Tibial nerve (tissue), 4 donors: ENCODE results near the gene DUS1L. TPM values are rescaled to one million over a fixed set of nuclear protein-coding genes. Genes with fewer than 3 reads are reported as not detected.

Experiments
- DNase-seq, 2 donors: peaks; one replicate each; pipeline ENCODE4 v3.0.0-alpha.2; 2019; ENCODE audit warnings: low spot score in 2 of 2
- H3K27ac ChIP-seq, 4 donors: fragments of 200-600 bp; sonication (generic) in 3 of 4; one replicate each; pipeline ENCODE4 v1.5.1; 2017 to 2019; ENCODE audit warnings: mild to moderate bottlenecking in 1 of 4
- H3K27me3 ChIP-seq, 2 donors: fragments of 200-600 bp; sonication (generic) in 1 of 2; one replicate each; pipeline versions ENCODE4 v1.5.1 to v1.6.0; 2017 to 2019
- H3K36me3 ChIP-seq, 3 donors: fragments of 200-600 bp; sonication (generic); one replicate each; pipeline ENCODE4 v1.5.1; 2018 to 2019
- H3K4me1 ChIP-seq, 4 donors: fragments of 200-600 bp; sonication (generic) in 3 of 4; one replicate each; pipeline ENCODE4 v1.5.1; 2017 to 2019
- H3K4me3 ChIP-seq, 4 donors: fragments of 200-600 bp; sonication (generic) in 3 of 4; one replicate each; pipeline ENCODE4 v1.5.1; 2017 to 2019; ENCODE audit warnings: mild to moderate bottlenecking in 1 of 4, moderate library complexity in 1 of 4
- H3K9me3 ChIP-seq, 4 donors: fragments of 200-600 bp; sonication (generic) in 3 of 4; one replicate each; pipeline ENCODE4 v1.5.1; 2017 to 2019
- EP300 ChIP-seq, 2 donors: sonication (generic); formaldehyde crosslinking; IDR thresholded peaks; one replicate each; pipeline ENCODE4 v1.6.1; 2017; ENCODE audit warnings: antibody characterized with exemption in 2 of 2, mild to moderate bottlenecking in 1 of 2
- POLR2A ChIP-seq, 2 donors: fragments of 450-650 bp; IDR thresholded peaks; one replicate each; pipeline ENCODE4 v1.6.1; 2017; ENCODE audit warnings: antibody characterized with exemption in 2 of 2, mild to moderate bottlenecking in 2 of 2, moderate library complexity in 2 of 2
- WGBS, 2 donors: methylation state at CpG; one replicate each; pipeline ENCODE4 v1.1.5; 2018; 5-methylcytosine and 5-hydroxymethylcytosine counted together
- total RNA-seq, 4 donors: library from RNA; depleted of rRNA; stranded (reverse); fragments of >200 nt; gene quantifications; one replicate each; pipeline ENCODE4 v1.1.0, GENCODE V29; 2016
- TF ChIP-seq, protein P1 (sequence below), 5 experiments: fragments of 200-600 bp in 3 of 5; fragments of 450-650 bp in 2 of 5; sonication (generic) in 3 of 5; IDR thresholded peaks; one replicate each; pipeline ENCODE4 v1.5.1; 2016 to 2019; ENCODE audit warnings: antibody characterized with exemption in 5 of 5, mild to moderate bottlenecking in 3 of 5, moderate library complexity in 2 of 5

The DUS1L gene
- total RNA-seq, 4 donors from 2014 or later, result 85.2 to 179 (median 106) TPM

DNA sequence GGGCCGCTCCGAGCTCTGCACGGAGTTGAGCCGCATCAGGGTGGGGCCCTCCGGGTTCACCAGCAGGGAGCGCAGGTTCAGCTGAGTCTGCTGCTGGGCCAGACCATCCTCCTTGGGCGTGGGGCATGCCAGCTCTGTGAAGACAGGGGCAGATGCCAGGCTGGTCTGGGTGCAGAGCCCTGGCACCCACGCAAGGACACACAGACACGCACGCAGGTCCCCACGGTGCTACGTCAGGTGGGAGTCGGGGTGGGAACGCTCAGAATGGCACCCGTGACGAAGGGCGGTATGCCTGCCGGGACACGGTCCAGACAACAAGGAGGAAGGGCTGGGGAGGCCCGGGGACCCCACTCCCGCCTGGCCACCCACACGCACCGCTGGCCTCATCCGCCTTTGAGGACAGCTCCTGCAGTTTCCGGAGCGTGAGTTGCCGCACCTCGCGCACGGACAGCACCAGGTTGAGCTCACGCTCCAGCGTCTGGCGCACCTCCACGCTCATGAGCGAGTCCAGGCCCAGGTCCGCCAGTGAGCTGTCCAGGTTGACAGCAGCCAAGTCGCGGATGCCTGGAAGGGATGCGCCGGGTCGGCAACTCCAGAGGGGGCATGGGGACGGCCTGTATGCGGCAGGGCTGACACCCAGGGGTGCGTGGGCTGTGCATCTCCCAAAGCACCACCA lies 15.3 kb upstream of the DUS1L start:
- H3K36me3 ChIP-seq, result peaks cover 7 to 77% (median 34%) of the 10 kb centered on the region in 3 donors
- H3K4me1 ChIP-seq, result peaks cover 0 to 22% (median 5%) of the 10 kb centered on the region in 4 donors
- DNase-seq, result no peak
- H3K4me3 ChIP-seq, result no peak overlapping the region
- no peak for TF ChIP-seq EP300 (IDR thresholded peaks at IDR 0.05)
- TF ChIP-seq, protein P1, sequence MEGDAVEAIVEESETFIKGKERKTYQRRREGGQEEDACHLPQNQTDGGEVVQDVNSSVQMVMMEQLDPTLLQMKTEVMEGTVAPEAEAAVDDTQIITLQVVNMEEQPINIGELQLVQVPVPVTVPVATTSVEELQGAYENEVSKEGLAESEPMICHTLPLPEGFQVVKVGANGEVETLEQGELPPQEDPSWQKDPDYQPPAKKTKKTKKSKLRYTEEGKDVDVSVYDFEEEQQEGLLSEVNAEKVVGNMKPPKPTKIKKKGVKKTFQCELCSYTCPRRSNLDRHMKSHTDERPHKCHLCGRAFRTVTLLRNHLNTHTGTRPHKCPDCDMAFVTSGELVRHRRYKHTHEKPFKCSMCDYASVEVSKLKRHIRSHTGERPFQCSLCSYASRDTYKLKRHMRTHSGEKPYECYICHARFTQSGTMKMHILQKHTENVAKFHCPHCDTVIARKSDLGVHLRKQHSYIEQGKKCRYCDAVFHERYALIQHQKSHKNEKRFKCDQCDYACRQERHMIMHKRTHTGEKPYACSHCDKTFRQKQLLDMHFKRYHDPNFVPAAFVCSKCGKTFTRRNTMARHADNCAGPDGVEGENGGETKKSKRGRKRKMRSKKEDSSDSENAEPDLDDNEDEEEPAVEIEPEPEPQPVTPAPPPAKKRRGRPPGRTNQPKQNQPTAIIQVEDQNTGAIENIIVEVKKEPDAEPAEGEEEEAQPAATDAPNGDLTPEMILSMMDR (IDR thresholded peaks at IDR 0.05), result no peak
- TF ChIP-seq POLR2A (IDR thresholded peaks at IDR 0.05), result no peak
- whole genome bisulfite sequencing, 2 donors, result 89% methylated on average over 28 to 44 of the region's 44 CpGs
- no peaks in the 10 kb centered on the region for H3K9me3 ChIP-seq
- H3K27ac ChIP-seq, result no peak overlapping the region
- H3K27me3 ChIP-seq, result no peaks in the 10 kb centered on the region

DNA sequence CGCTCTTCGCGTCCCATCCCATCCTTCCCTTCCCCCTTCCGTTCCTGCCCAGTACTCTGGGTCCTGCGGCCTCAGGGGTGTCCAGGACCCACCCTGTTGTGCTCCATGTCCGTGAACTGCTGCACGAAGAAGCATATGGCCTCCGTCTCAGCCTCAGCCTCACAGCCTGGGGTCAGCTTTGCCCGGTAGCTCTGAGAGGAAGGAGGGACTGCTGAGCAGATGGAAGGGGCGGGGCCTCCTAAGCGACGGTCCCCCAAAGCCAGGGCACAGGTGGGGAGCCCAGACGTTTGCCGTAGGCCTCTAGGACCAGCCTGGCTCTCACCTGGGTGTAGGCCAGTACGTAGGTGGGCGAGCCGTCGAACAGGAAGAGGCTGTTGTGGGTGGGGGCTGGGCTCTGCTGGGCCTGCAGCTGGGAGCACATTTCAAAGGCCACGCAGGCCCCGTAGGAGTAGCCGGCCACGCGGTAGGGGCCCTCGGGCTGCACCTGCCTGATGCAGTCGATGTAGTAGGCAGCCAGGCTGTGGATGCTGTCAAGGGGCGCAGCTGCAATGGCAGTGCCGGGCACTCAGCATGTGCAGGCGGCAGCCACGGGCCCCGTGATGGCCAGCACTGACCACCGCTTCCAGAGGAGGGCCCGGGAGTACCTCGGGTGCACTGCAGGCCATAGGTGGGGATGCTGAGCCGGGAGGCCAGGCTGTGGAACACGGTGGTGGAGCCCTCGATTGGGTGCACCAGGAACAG lies 14.6 kb upstream of the DUS1L start:
- no peak overlapping the region for H3K4me3 ChIP-seq
- H3K4me1 ChIP-seq, result peaks cover 0 to 22% (median 5%) of the 10 kb centered on the region in 4 donors
- no peaks in the 10 kb centered on the region for H3K9me3 ChIP-seq
- DNase-seq, result no peak
- no peak for TF ChIP-seq EP300 (IDR thresholded peaks at IDR 0.05)
- TF ChIP-seq POLR2A (IDR thresholded peaks at IDR 0.05), result no peak
- TF ChIP-seq, protein P1 (IDR thresholded peaks at IDR 0.05), result no peak
- WGBS, 2 donors, result 86 to 89% methylated on average over 30 to 35 of the region's 36 CpGs
- H3K27ac ChIP-seq, result no peak overlapping the region
- peaks cover 7 to 70% (median 28%) of the 10 kb centered on the region in 3 donors for H3K36me3 ChIP-seq
- no peaks in the 10 kb centered on the region for H3K27me3 ChIP-seq

DNA sequence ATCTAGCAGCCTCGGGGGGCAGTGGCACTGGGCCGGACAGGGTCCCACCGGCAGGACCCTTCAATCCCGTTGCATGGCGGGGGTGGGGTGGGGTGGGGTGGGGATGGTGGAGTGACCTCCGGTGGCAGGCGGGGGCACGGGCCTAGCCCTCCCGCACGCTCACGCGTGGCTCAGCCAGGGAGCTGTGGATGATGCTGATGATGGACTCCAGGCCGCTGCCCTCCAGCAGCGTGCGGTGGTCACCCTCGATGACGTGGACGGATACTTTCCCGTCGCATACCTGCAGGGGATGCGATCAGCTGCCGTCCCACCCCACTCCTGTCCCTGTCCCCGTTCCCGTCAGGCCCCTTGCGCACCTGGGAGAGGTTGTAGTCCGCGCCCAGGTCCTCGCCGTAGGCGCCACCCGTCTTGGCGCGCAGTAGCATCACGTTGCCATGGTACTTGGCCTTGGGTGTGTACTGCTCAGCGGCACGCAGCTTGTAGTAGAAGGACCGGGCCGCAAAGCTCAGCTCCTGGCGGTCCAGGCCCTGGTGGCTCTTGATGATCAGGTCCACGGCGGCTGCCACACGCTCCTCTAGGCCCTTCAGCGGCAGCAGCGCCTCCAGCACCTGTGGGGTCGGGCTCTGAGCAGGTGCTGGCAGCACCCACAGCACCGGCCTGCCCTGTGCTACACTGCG lies 13.5 kb upstream of the DUS1L start:
- H3K27ac ChIP-seq, result no peak overlapping the region
- TF ChIP-seq EP300 (IDR thresholded peaks at IDR 0.05) (no peak), POLR2A (IDR thresholded peaks at IDR 0.05) (no peak)
- TF ChIP-seq, protein P1 (IDR thresholded peaks at IDR 0.05), result no peak
- DNase-seq, result no peak
- no peak overlapping the region for H3K4me3 ChIP-seq
- H3K36me3 ChIP-seq, result peaks cover 7 to 59% (median 19%) of the 10 kb centered on the region in 3 donors
- H3K9me3 ChIP-seq, result no peaks in the 10 kb centered on the region
- H3K27me3 ChIP-seq, result no peaks in the 10 kb centered on the region
- WGBS, 2 donors, result 89 to 90% methylated on average over 47 of the region's 47 CpGs
- H3K4me1 ChIP-seq, result peaks cover 0 to 22% (median 5%) of the 10 kb centered on the region in 4 donors

DNA sequence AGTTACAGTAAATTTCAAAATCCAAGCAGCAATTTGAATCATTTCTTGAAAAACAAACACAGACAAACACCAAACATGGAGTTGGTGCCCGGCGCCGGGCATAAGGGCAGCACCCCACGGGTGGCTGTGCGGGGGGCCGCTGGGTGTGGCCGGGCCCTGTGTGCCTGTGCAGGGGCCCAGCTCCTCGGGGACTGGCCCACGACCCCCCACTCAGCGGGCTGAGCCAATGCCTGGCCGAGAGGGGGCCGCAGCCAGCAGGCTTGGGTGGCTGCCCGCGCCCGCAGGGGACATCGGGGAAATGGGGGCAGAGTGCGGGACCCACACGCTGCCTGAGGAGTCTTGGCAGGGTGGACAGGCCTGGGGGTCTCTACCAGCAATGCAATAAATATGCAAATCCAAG lies 12.8 kb upstream of the DUS1L start:
- no peak for DNase-seq
- Histone ChIP-seq H3K4me3 (no peak overlapping the region), H3K4me1 (peaks cover 0 to 22% (median 5%) of the 10 kb centered on the region in 4 donors), H3K9me3 (no peaks in the 10 kb centered on the region), H3K27me3 (no peaks in the 10 kb centered on the region), H3K27ac (peak overlapping the region in 3 of 4 donors; percentile 0 to 77 (median 72)), H3K36me3 (peaks cover 6 to 52% (median 13%) of the 10 kb centered on the region in 3 donors)
- TF ChIP-seq EP300 (IDR thresholded peaks at IDR 0.05), result no peak
- no peak for TF ChIP-seq POLR2A (IDR thresholded peaks at IDR 0.05)
- TF ChIP-seq, protein P1 (IDR thresholded peaks at IDR 0.05), result no peak
- WGBS, 2 donors, result 84 to 86% methylated on average over 17 to 18 of the region's 18 CpGs
